OCI-LY3 (cell line): ENCODE results near the gene OVCA2.

Source experiments
- CTCF ChIP-seq: fragments of 200-600, 300-600 bp; sonication (generic); IDR thresholded peaks from 2 replicates; pipeline ENCODE4 v1.5.1; 2014; ENCODE audit warnings: antibody characterized with exemption, low read length, low read depth
- EZH2phosphoT487 ChIP-seq: fragments of 200-600 bp; shearing (Covaris generic); IDR thresholded peaks from 2 replicates; pipeline ENCODE4 v1.6.1; 2018; ENCODE audit warnings: antibody characterized with exemption, mixed run types, low read depth

GRCh38 chr17:2053380-2054261 is 11.8 kb downstream of the OVCA2 start:
- peak; percentile 67 for TF ChIP-seq CTCF
- TF ChIP-seq EZH2phosphoT487, result no peak
